ENCODE results near the gene GMDS. TPM values are rescaled to one million over a fixed set of nuclear protein-coding genes. Genes with fewer than 3 reads are reported as not detected.

GMDS gene
- polyA plus RNA-seq, 4 donors = 63.3 to 87.8 (median 71.6) TPM

GRCh38 chr6:1606780-1607515 is 638.5 kb downstream of the GMDS start:
- DNase-seq (ENCODE audit: low read depth in 4 of 4, low spot score in 2 of 4) = peak in 1 of 4 donors; percentile 50

GRCh38 chr6:1605893-1606779 is 639.3 kb downstream of the GMDS start:
- peak in 1 of 4 donors; percentile 21 for DNase-seq (ENCODE audit: low read depth in 4 of 4, low spot score in 2 of 4)

GRCh38 chr6:1605004-1605892 is 640.2 kb downstream of the GMDS start:
- DNase-seq (ENCODE audit: low read depth in 4 of 4, low spot score in 2 of 4) = peak in 1 of 4 donors; percentile 36

- DNase-seq (ENCODE audit: low read depth in 4 of 4, low spot score in 2 of 4) = peak in 1 of 4 donors; percentile 63
Measured at GRCh38 chr6:1604158-1605003, 641.0 kb downstream of the GMDS start.

- DNase-seq (ENCODE audit: low read depth in 4 of 4, low spot score in 2 of 4) = no peak
Measured at GRCh38 chr6:1603708-1604107, 641.7 kb downstream of the GMDS start.

- DNase-seq (ENCODE audit: low read depth in 4 of 4, low spot score in 2 of 4) = no peak
Measured at GRCh38 chr6:1602049-1602713, 643.2 kb downstream of the GMDS start.

- DNase-seq (ENCODE audit: low read depth in 4 of 4, low spot score in 2 of 4) = no peak
Measured at GRCh38 chr6:1601158-1602048, 644.0 kb downstream of the GMDS start.

- DNase-seq (ENCODE audit: low read depth in 4 of 4, low spot score in 2 of 4) = no peak
Measured at GRCh38 chr6:1600764-1601157, 644.6 kb downstream of the GMDS start.

GRCh38 chr6:1600063-1600763 is 645.2 kb downstream of the GMDS start:
- no peak for DNase-seq (ENCODE audit: low read depth in 4 of 4, low spot score in 2 of 4)

- DNase-seq (ENCODE audit: low read depth in 4 of 4, low spot score in 2 of 4) = no peak
Measured at GRCh38 chr6:1599469-1599868, 645.9 kb downstream of the GMDS start.

- no peak for DNase-seq (ENCODE audit: low read depth in 4 of 4, low spot score in 2 of 4)
Measured at GRCh38 chr6:1598886-1599285, 646.5 kb downstream of the GMDS start.

GRCh38 chr6:1598433-1598832 is 647.0 kb downstream of the GMDS start:
- DNase-seq (ENCODE audit: low read depth in 4 of 4, low spot score in 2 of 4) = no peak

GRCh38 chr6:1597924-1598323 is 647.5 kb downstream of the GMDS start:
- DNase-seq (ENCODE audit: low read depth in 4 of 4, low spot score in 2 of 4) = no peak

- DNase-seq (ENCODE audit: low read depth in 4 of 4, low spot score in 2 of 4) = no peak
Measured at GRCh38 chr6:1597121-1597744, 648.2 kb downstream of the GMDS start.

GRCh38 chr6:1596088-1596852 is 649.1 kb downstream of the GMDS start:
- DNase-seq (ENCODE audit: low read depth in 4 of 4, low spot score in 2 of 4) = no peak

GRCh38 chr6:1595271-1596087 is 649.9 kb downstream of the GMDS start:
- no peak for DNase-seq (ENCODE audit: low read depth in 4 of 4, low spot score in 2 of 4)

All from left renal cortex interstitium (tissue), 4 donors.